Transverse colon (tissue), 4 donors: ENCODE results near the gene CSTF3. TPM values are rescaled to one million over a fixed set of nuclear protein-coding genes. Genes with fewer than 3 reads are reported as not detected.

ENCODE experiments used
- DNase-seq: peaks from one replicate; pipeline ENCODE4 v3.0.0-alpha.2; 2019
- H3K27ac ChIP-seq, 4 donors: fragments of 200-600 bp; sonication (generic); 2 replicates each; pipeline ENCODE4 v1.5.1; 2016 to 2018; ENCODE audit warnings: inconsistent platforms in 4 of 4
- H3K27me3 ChIP-seq: fragments of 200-600 bp; sonication (generic); 2 replicates; pipeline ENCODE4 v1.5.1; 2017; ENCODE audit warnings: inconsistent platforms
- H3K36me3 ChIP-seq, 4 donors: fragments of 200-600 bp; sonication (generic); 2 replicates each; pipeline ENCODE4 v1.5.1; 2017 to 2019; ENCODE audit warnings: inconsistent platforms in 4 of 4
- H3K4me1 ChIP-seq, 4 donors: fragments of 200-600 bp; sonication (generic); 2 replicates each; pipeline ENCODE4 v1.5.1; 2017 to 2020; ENCODE audit warnings: inconsistent platforms in 4 of 4
- H3K4me3 ChIP-seq, 4 donors: fragments of 200-600 bp; sonication (generic); 1 replicate in 1 of 4; 2 replicates in 3 of 4; pipeline versions ENCODE4 v1.5.1 to v1.6.1; 2017 to 2019; ENCODE audit warnings: inconsistent platforms in 4 of 4
- H3K9me3 ChIP-seq, 2 donors: fragments of 200-600 bp; sonication (generic); 2 replicates each; pipeline ENCODE4 v1.5.1; 2017 to 2019; ENCODE audit warnings: inconsistent platforms in 2 of 2
- EP300 ChIP-seq: sonication (generic); formaldehyde crosslinking; IDR thresholded peaks from one replicate; pipeline ENCODE4 v1.6.1; 2017; ENCODE audit warnings: antibody characterized with exemption, low read depth
- POLR2A ChIP-seq: fragments of 450-650 bp; IDR thresholded peaks from one replicate; pipeline ENCODE4 v1.6.1; 2016; ENCODE audit warnings: antibody characterized with exemption, mild to moderate bottlenecking, moderate library complexity
- POLR2AphosphoS5 ChIP-seq, 3 donors: sonication (generic); formaldehyde crosslinking; IDR thresholded peaks; one replicate each; pipeline ENCODE4 v1.6.1; 2016; ENCODE audit warnings: antibody characterized with exemption in 3 of 3
- WGBS, 2 donors: methylation state at CpG; one replicate each; pipeline ENCODE4 v1.1.5; 2018; ENCODE audit warnings: low coverage in 1 of 2; 5-methylcytosine and 5-hydroxymethylcytosine counted together
- in situ Hi-C, 4 donors: fragments of 200-750 bp; cut with MboI; loops; one replicate each; pipeline versions ENCODE4 v1.15.0 to v1.15.1; 2017; ENCODE audit warnings: low sequenced_read_pairs in 3 of 4, low pct_ligation_motif_present in 1 of 4, low pct_unique_long_range_greater_than_20kb in 1 of 4
- intact Hi-C: fragments of 100-400 bp; cut with DNase I; formaldehyde crosslinking; loops from one replicate; pipeline ENCODE4 v1.15.1; 2023; ENCODE audit warnings: low total_unique reads
- total RNA-seq, 4 donors: library from RNA; depleted of rRNA; stranded (reverse); fragments of >200 nt; gene quantifications; one replicate each; pipeline ENCODE4 v1.1.0, GENCODE V29; 2016
- TF ChIP-seq, protein P1 (sequence below), 5 experiments: fragments of 200-600 bp in 3 of 5; fragments of 450-650 bp in 2 of 5; sonication (generic) in 3 of 5; IDR thresholded peaks; 1 replicate in 2 of 5; 2 replicates in 3 of 5; pipeline ENCODE4 v1.5.1; 2016 to 2017; ENCODE audit warnings: antibody characterized with exemption in 5 of 5, inconsistent platforms in 3 of 5, mild to moderate bottlenecking in 2 of 5, moderate library complexity in 1 of 5

The CSTF3 gene
- total RNA-seq, 4 donors from 2014 or later: 2.2 to 167 (median 14.2) TPM

DNA sequence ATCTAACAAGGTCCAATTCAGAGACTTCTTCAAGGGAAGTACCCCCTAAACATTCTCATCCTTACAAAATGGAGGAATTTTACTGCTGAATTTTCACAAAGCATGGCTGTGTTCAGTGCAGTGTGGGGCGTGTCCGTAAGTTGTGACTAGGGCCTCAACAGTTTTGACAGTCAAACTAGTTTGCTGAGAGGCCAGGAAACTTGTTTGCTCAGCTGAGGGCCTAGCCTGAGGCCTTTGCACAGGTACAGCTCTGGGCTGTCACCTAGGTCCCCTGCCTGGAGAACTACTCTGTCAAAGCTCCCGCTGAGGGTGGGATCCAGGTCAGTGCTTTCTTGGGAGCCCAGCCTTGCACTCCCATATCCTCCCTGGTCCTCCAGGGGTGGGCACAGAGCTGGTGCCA, 94.0 kb downstream of the CSTF3 start:
- no peak overlapping the region for H3K4me3 ChIP-seq
- DNase-seq: no peak
- in situ Hi-C loops: loop anchor here in 1 of 4 donors (10.0 kb wide), 1 partner anchor 102 kb away; no protein-coding TSS in a partner anchor
- no peak for TF ChIP-seq EP300
- TF ChIP-seq, protein P1, sequence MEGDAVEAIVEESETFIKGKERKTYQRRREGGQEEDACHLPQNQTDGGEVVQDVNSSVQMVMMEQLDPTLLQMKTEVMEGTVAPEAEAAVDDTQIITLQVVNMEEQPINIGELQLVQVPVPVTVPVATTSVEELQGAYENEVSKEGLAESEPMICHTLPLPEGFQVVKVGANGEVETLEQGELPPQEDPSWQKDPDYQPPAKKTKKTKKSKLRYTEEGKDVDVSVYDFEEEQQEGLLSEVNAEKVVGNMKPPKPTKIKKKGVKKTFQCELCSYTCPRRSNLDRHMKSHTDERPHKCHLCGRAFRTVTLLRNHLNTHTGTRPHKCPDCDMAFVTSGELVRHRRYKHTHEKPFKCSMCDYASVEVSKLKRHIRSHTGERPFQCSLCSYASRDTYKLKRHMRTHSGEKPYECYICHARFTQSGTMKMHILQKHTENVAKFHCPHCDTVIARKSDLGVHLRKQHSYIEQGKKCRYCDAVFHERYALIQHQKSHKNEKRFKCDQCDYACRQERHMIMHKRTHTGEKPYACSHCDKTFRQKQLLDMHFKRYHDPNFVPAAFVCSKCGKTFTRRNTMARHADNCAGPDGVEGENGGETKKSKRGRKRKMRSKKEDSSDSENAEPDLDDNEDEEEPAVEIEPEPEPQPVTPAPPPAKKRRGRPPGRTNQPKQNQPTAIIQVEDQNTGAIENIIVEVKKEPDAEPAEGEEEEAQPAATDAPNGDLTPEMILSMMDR (IDR thresholded peaks at IDR 0.05): no peak
- TF ChIP-seq POLR2A: no peak
- TF ChIP-seq POLR2AphosphoS5 (IDR thresholded peaks at IDR 0.05): no peak
- H3K36me3 ChIP-seq: peaks cover 0 to 45% (median 7%) of the 10 kb centered on the region in 4 donors
- no peaks in the 10 kb centered on the region for H3K27me3 ChIP-seq
- no peak overlapping the region for H3K27ac ChIP-seq
- intact Hi-C loops: no loop called here
- WGBS, 2 donors: 87% methylated on average over 3 of the region's 3 CpGs; no CpG with 5 or more reads in 1 of the 2 donors
- peaks cover 7 to 32% (median 13%) of the 10 kb centered on the region in 4 donors for H3K4me1 ChIP-seq
- no peaks in the 10 kb centered on the region for H3K9me3 ChIP-seq

DNA sequence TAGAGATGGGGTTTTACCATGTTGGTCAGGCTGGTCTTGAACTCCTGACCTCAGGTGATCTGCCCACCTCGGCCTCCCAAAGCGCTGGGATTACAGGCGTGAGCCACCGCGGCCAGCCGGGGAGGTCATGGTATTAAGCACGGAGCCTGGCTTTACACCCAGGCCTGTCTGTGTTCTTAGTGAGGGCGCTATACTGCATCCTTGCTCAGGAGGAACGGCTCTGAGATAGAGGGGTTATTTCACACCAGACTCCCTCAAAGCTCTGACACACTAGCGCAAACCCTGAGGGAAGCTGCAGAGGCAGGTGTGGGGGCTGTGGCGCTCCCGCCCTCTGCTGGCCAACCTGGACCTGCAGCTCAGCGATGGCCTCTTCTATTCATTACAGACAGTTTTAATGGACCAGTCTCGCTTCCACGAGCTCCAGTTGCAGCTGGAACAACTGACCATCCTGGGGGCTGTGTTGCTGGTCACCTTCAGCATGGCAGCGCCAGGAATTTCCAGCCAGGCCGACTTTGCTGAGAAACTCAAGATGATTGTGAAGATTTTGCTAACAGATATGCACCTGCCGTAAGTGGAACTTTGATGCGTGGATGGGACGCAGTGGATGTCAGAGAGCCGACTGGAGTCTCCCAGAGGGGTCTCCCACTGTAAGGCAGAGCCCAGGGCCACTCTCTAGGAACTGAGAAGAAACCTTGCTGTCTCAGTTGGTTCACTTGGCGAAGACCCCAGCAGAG, 95.7 kb downstream of the CSTF3 start:
- H3K27me3 ChIP-seq: no peaks in the 10 kb centered on the region
- intact Hi-C loops: loop anchor here (2.0 kb wide), 1 partner anchor 101 kb away; no protein-coding TSS in a partner anchor
- DNase-seq: peak; percentile 76
- 61 to 100% methylated on average over 1 to 22 of the region's 22 CpGs for WGBS, 2 donors
- TF ChIP-seq, protein P1 (IDR thresholded peaks at IDR 0.05): peak; percentile 87 to 92 (median 88)
- no peak for TF ChIP-seq POLR2A
- in situ Hi-C loops: loop anchor here in 1 of 4 donors (10.0 kb wide), 1 partner anchor 101 kb away; no protein-coding TSS in a partner anchor
- H3K4me1 ChIP-seq: peaks cover 22 to 47% (median 24%) of the 10 kb centered on the region in 4 donors
- H3K36me3 ChIP-seq: peaks cover 0 to 32% (median 7%) of the 10 kb centered on the region in 4 donors
- no peak overlapping the region for H3K27ac ChIP-seq
- H3K9me3 ChIP-seq: no peaks in the 10 kb centered on the region
- H3K4me3 ChIP-seq: no peak overlapping the region

DNA sequence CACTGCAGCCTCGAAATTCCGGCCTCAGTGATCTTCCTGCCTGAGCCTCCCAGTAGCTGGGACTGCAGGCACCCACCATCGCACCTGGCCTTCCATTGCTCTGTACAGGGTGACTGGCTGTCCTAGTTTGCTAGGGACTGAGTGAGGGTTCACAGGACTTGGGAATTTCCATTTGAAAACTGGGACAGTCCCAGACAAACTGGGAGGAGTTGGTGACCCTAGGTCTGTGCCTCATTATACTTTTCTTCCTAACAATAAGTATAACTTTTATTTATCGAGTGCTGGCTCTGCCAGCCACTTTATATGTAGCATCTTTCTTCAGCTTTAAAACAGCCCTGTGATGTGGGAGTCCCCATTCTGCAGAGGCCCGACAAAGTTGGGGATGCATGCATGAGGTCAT, 96.4 kb downstream of the CSTF3 start:
- Histone ChIP-seq H3K36me3 (peaks cover 0 to 28% (median 5%) of the 10 kb centered on the region in 4 donors), H3K4me3 (no peak overlapping the region), H3K27me3 (no peaks in the 10 kb centered on the region), H3K4me1 (peaks cover 24 to 54% (median 28%) of the 10 kb centered on the region in 4 donors), H3K9me3 (no peaks in the 10 kb centered on the region), H3K27ac (peak overlapping the region in 3 of 4 donors; percentile 75 to 89 (median 83))
- in situ Hi-C loops: loop anchor here in 3 of 4 donors (5.0 to 10.0 kb wide), 2 partner anchors 100 to 108 kb away; no protein-coding TSS in a partner anchor
- DNase-seq: no peak
- 83 to 91% methylated on average over 1 to 5 of the region's 5 CpGs for WGBS, 2 donors
- TF ChIP-seq POLR2AphosphoS5 (IDR thresholded peaks at IDR 0.05): no peak
- TF ChIP-seq POLR2A: no peak
- TF ChIP-seq, protein P1 (IDR thresholded peaks at IDR 0.05): no peak
- TF ChIP-seq EP300: no peak
- intact Hi-C loops: loop anchor here (2.0 kb wide), 1 partner anchor 100 kb away; no protein-coding TSS in a partner anchor

DNA sequence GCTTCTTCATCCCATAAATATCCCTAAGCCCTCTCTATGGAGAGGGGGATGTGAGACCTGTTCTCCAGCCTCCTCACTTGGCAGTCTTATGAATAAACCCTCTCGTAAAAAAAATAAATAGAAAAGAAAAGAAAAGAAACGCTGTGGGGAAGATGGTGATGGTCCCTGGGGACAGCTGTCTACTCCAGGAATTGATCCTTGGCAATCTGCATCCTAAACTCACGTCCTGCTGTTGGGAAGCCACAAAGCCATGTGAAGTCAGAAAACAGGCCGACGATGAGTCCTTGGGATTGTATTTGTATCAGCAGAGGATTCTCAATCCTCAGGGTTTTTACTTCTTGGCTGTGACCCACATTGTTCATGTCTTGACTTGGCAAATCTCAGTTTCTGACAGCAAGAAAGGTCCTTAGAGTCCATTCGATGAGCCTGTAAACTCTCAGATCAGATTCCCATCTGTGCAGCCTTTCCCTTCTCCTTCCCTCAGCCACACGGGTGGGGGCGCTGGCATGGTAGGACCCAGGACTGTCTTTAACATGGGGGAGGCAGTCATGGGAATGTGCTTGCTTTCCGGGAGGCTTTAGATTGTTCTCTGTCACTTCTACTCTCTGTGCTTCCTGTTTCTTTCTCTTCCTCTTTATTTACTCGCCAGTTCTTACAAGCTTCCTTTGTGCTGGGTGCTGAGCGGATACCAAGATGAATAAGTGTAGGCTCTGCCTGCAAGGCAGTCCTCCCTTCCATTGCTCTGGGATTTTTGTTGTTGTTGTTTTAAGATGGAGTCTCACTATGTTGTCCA, 97.1 kb downstream of the CSTF3 start:
- in situ Hi-C loops (loop anchor here in 3 of 4 donors (5.0 to 10.0 kb wide), 2 partner anchors 99 to 107 kb away; no protein-coding TSS in a partner anchor), intact Hi-C loops (loop anchor here (2.0 kb wide), 1 partner anchor 99 kb away; no protein-coding TSS in a partner anchor)
- 56 to 65% methylated on average over 3 to 11 of the region's 11 CpGs for WGBS, 2 donors
- H3K27me3 ChIP-seq: no peaks in the 10 kb centered on the region
- H3K36me3 ChIP-seq: peaks cover 0 to 27% (median 2%) of the 10 kb centered on the region in 4 donors
- peak overlapping the region; percentile 75 to 89 (median 84) for H3K27ac ChIP-seq
- no peak for TF ChIP-seq POLR2AphosphoS5 (IDR thresholded peaks at IDR 0.05)
- TF ChIP-seq POLR2A: no peak
- TF ChIP-seq, protein P1 (IDR thresholded peaks at IDR 0.05): no peak
- no peak for TF ChIP-seq EP300
- H3K9me3 ChIP-seq: no peaks in the 10 kb centered on the region
- H3K4me3 ChIP-seq: no peak overlapping the region
- peaks cover 24 to 54% (median 28%) of the 10 kb centered on the region in 4 donors for H3K4me1 ChIP-seq
- DNase-seq: no peak
